ENCODE measurements around the gene SMOC2. TPM values are rescaled to one million over a fixed set of nuclear protein-coding genes. Genes with fewer than 3 reads are reported as not detected.

The SMOC2 gene
- total and polyA plus RNA-seq, 2 donors from 2014 or later, result 6.5 to 13.1 TPM

DNA sequence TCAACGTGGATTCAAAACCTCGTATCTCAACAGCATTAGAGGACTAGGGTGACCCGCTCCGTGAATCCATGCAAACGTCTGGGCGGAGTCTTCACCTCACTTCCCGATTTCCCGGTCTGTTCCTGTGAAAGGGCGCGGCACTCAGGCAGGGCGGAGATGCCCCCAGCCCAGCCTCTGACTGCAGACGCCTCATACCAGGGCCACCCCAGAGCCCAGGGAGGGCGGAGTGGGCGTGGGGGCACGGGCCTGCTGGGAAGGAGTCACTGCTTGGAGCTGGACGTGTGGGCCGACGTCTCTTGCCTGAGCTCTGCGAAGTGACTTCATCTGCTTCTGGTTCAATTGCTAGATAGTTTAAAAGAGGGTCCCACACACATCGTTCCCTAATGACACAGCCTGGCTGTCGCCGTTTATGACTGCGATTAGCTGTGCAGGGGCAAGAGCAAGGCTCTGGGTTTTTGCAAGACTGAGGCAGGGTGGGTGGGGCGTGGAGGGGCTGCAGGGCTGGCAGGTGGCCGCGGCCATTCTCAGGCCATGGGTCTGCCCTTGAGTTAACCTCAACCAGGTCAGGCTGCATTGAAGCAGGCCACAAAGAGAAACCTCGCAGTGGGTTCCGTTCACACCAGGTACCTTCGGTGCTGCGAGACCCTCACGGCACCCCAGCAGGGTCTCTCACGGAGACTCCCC, 15.0 kb downstream of the SMOC2 start:
- H3K4me3 ChIP-seq (ENCODE audit: low read length in 3 of 3), result no peak overlapping the region
- TF ChIP-seq, protein P1, sequence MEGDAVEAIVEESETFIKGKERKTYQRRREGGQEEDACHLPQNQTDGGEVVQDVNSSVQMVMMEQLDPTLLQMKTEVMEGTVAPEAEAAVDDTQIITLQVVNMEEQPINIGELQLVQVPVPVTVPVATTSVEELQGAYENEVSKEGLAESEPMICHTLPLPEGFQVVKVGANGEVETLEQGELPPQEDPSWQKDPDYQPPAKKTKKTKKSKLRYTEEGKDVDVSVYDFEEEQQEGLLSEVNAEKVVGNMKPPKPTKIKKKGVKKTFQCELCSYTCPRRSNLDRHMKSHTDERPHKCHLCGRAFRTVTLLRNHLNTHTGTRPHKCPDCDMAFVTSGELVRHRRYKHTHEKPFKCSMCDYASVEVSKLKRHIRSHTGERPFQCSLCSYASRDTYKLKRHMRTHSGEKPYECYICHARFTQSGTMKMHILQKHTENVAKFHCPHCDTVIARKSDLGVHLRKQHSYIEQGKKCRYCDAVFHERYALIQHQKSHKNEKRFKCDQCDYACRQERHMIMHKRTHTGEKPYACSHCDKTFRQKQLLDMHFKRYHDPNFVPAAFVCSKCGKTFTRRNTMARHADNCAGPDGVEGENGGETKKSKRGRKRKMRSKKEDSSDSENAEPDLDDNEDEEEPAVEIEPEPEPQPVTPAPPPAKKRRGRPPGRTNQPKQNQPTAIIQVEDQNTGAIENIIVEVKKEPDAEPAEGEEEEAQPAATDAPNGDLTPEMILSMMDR (IDR thresholded peaks at IDR 0.05; ENCODE audit: borderline replicate concordance, extremely low read depth, insufficient read depth), result no peak
- H3K4me1 ChIP-seq (ENCODE audit: control insufficient read depth in 2 of 3, insufficient read depth in 2 of 3, low read depth in 1 of 3, low read length in 3 of 3), result no peaks in the 10 kb centered on the region
- H3K27me3 ChIP-seq (ENCODE audit: control insufficient read depth, insufficient read depth, low read length), result no peaks in the 10 kb centered on the region
- no peak overlapping the region for H3K27ac ChIP-seq (ENCODE audit: low read depth in 2 of 2, low read length in 2 of 2)
- H3K36me3 ChIP-seq (ENCODE audit: control insufficient read depth in 2 of 3, insufficient read depth in 3 of 3, low read length in 3 of 3), result no peaks in the 10 kb centered on the region
- no peaks in the 10 kb centered on the region for H3K9me3 ChIP-seq (ENCODE audit: control insufficient read depth in 2 of 3, insufficient read depth in 1 of 3, low read length in 3 of 3)
- FAIRE-seq (no peak), DNase-seq (no peak)
- no peak overlapping the region for H3K9ac ChIP-seq (ENCODE audit: low read length in 3 of 3)
- intact Hi-C loops (cut with DNase I), result no loop called here

DNA sequence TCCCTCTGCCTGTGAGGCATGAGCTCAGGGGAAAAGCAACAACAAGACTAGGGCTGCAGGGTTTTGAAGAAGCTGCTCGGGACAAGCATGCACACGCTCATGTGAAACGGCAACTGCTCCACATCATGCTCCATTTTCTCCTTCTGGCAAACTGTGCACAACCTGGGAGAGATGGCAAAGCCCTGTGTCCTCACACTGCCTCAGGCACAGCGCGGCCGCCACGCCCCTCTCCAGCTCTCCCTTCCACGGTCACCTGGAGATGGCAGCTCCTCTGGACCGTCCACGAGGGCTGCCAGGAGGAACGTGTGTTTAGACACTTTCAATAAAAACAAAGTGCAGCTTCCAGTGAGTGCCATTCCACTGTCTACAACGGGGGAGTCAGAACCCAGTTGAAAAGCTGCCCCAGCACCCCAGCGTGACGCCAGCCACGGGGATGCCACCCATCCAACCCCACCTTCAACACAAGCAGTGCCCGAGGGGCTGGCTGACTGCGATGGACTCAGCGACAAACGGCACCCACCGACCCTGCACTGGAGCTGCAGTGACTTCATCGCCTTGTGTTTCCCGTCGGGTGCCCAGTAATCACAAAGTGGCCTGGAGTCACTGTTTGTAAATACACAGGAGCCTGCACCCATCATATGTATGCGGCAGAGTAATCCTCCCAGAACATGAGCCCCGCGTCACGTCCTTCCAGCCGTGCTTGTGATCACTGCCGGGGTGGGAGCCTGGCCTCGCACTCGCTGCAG, 16.1 kb downstream of the SMOC2 start:
- Histone ChIP-seq H3K36me3 (ENCODE audit: control insufficient read depth in 2 of 3, insufficient read depth in 3 of 3, low read length in 3 of 3) (no peaks in the 10 kb centered on the region), H3K9ac (ENCODE audit: low read length in 3 of 3) (no peak overlapping the region), H3K27ac (ENCODE audit: low read depth in 2 of 2, low read length in 2 of 2) (no peak overlapping the region), H3K9me3 (ENCODE audit: control insufficient read depth in 2 of 3, insufficient read depth in 1 of 3, low read length in 3 of 3) (no peaks in the 10 kb centered on the region), H3K27me3 (ENCODE audit: control insufficient read depth, insufficient read depth, low read length) (no peaks in the 10 kb centered on the region), H3K4me1 (ENCODE audit: control insufficient read depth in 2 of 3, insufficient read depth in 2 of 3, low read depth in 1 of 3, low read length in 3 of 3) (no peaks in the 10 kb centered on the region), H3K4me3 (ENCODE audit: low read length in 3 of 3) (no peak overlapping the region)
- DNase-seq, result no peak
- intact Hi-C loops (cut with DNase I), result no loop called here
- no peak for FAIRE-seq
- TF ChIP-seq, protein P1 (IDR thresholded peaks at IDR 0.05; ENCODE audit: borderline replicate concordance, extremely low read depth, insufficient read depth), result no peak

DNA sequence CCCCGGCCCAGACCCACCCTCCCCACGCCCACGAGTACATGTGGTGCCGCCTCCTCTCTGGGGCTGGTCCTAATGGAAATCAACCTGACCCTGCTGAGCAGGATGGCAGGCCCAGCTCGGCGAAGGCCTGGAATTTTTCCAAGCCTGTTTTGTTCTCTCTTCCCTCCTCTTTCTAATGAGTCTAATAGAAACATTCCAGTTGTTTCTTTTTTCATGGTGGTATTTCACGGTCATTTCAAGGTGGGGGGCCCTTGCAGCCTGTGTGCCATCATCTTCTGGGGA, 16.6 kb downstream of the SMOC2 start:
- Histone ChIP-seq H3K36me3 (ENCODE audit: control insufficient read depth in 2 of 3, insufficient read depth in 3 of 3, low read length in 3 of 3) (no peaks in the 10 kb centered on the region), H3K4me3 (ENCODE audit: low read length in 3 of 3) (no peak overlapping the region), H3K9ac (ENCODE audit: low read length in 3 of 3) (no peak overlapping the region), H3K27ac (ENCODE audit: low read depth in 2 of 2, low read length in 2 of 2) (no peak overlapping the region), H3K4me1 (ENCODE audit: control insufficient read depth in 2 of 3, insufficient read depth in 2 of 3, low read depth in 1 of 3, low read length in 3 of 3) (no peaks in the 10 kb centered on the region), H3K27me3 (ENCODE audit: control insufficient read depth, insufficient read depth, low read length) (no peaks in the 10 kb centered on the region), H3K9me3 (ENCODE audit: control insufficient read depth in 2 of 3, insufficient read depth in 1 of 3, low read length in 3 of 3) (no peaks in the 10 kb centered on the region)
- TF ChIP-seq, protein P1 (IDR thresholded peaks at IDR 0.05; ENCODE audit: borderline replicate concordance, extremely low read depth, insufficient read depth), result no peak
- intact Hi-C loops (cut with DNase I), result no loop called here
- DNase-seq (peak in 1 of 5 donors; percentile 31), FAIRE-seq (no peak)
